A549 (cell line): ENCODE results near the gene RPS14. TPM values are rescaled to one million over a fixed set of nuclear protein-coding genes. Genes with fewer than 3 reads are reported as not detected.
A peak's percentile ranks its signal among the peaks of the same experiment; 100 is the strongest.

Experiments
- ATAC-seq, 2 experiments: fragments of 200-7000 bp in 1 of 2; fragments of >200 bp in 1 of 2; cut with Nextera tagmentation in 1 of 2; cut with Tn5 transposase in 1 of 2; 3 replicates each; pipeline versions ENCODE4 v1.8.0 to v1.9.1; 2018 to 2020; ENCODE audit warnings: mild to moderate bottlenecking in 1 of 2, moderate library complexity in 1 of 2
- CTCF ChIA-PET: fragments of 300-600 bp; sonication (Branson Sonifier 250); formaldehyde crosslinking; extraction: SDS; loops from one replicate; lab custom pipeline; 2021; ENCODE audit warnings: antibody characterized with exemption, inconsistent platforms; lab: Yijun Ruan, JAX
- POLR2A ChIA-PET: fragments of 350-600 bp; formaldehyde crosslinking; extraction: SDS; loops from one replicate; lab custom pipeline; 2021; ENCODE audit warnings: antibody characterized with exemption, inconsistent platforms; lab: Yijun Ruan, JAX
- DNase-seq, 2 experiments: peaks; one replicate each; pipeline versions ENCODE4 v3.0.0 to v3.0.0-alpha.2; 2011 to 2016; ENCODE audit warnings: low read depth in 1 of 2, low spot score in 1 of 2
- FAIRE-seq: peaks from 2 replicates; lab custom pipeline; 2011; peaks lifted over from hg19 to GRCh38; lab: Jason Lieb, UNC
- H3K27ac ChIP-seq, 2 experiments: fragments of >200 bp; sonication (Bioruptor Twin); formaldehyde crosslinking; 3 replicates each; pipeline ENCODE4 v1.5.1; 2016 to 2017
- H3K4me1 ChIP-seq: fragments of >200 bp; sonication (Bioruptor Twin); formaldehyde crosslinking; 3 replicates; pipeline ENCODE4 v1.6.1; 2016
- H3K4me2 ChIP-seq: fragments of >200 bp; sonication (Bioruptor Twin); formaldehyde crosslinking; 3 replicates; pipeline ENCODE4 v1.6.1; 2016
- H3K4me3 ChIP-seq: fragments of >200 bp; sonication (Bioruptor Twin); formaldehyde crosslinking; 3 replicates; pipeline ENCODE4 v1.5.1; 2016
- H3K9me3 ChIP-seq: fragments of >200 bp; sonication (Bioruptor Twin); formaldehyde crosslinking; 3 replicates; pipeline ENCODE4 v1.6.1; 2016
- BHLHE40 ChIP-seq: IDR thresholded peaks from 2 replicates; pipeline ENCODE4 v1.6.1; 2012; ENCODE audit warnings: low read depth, low read length, inconsistent platforms
- CBX8 ChIP-seq: fragments of 200-600 bp; sonication (generic); IDR thresholded peaks from 2 replicates; pipeline ENCODE4 v1.6.1; 2016
- CHD4 ChIP-seq: fragments of 200-600 bp; sonication (generic); IDR thresholded peaks from 2 replicates; pipeline ENCODE4 v1.6.1; 2016; ENCODE audit warnings: antibody characterized with exemption, mild to moderate bottlenecking, borderline replicate concordance
- CTCF ChIP-seq: fragments of >200 bp; sonication (Bioruptor Twin); formaldehyde crosslinking; IDR thresholded peaks from 3 replicates; pipeline ENCODE4 v1.5.1; 2016
- E2F6 ChIP-seq: IDR thresholded peaks from 2 replicates; pipeline ENCODE4 v1.6.1; 2012; ENCODE audit warnings: low read depth, borderline replicate concordance
- EHF ChIP-seq: fragments of 250-450 bp; sonication (Bioruptor Pico); IDR thresholded peaks from 2 replicates; pipeline ENCODE4 v1.5.0; 2020; ENCODE audit warnings: mild to moderate bottlenecking
- EP300 ChIP-seq, 2 experiments: fragments of >200 bp; sonication (Bioruptor Twin); formaldehyde crosslinking; IDR thresholded peaks; 2 replicates in 1 of 2; 3 replicates in 1 of 2; pipeline ENCODE4 v1.6.1; 2016 to 2017
- ESRRA ChIP-seq: fragments of 150-350 bp; IDR thresholded peaks from 2 replicates; pipeline ENCODE4 v1.6.1; 2014; ENCODE audit warnings: mild to moderate bottlenecking, low read length, borderline replicate concordance
- FOSB ChIP-seq: fragments of 250-450 bp; sonication (Bioruptor Pico); IDR thresholded peaks from 2 replicates; pipeline ENCODE4 v1.5.0; 2020; ENCODE audit warnings: mild to moderate bottlenecking, moderate library complexity
- FOXS1 ChIP-seq: fragments of 250-450 bp; sonication (Bioruptor Pico); IDR thresholded peaks from 2 replicates; pipeline ENCODE4 v1.5.0; 2020; ENCODE audit warnings: mild to moderate bottlenecking, moderate library complexity
- GATA3 ChIP-seq: IDR thresholded peaks from 2 replicates; pipeline ENCODE4 v1.6.1; 2012; ENCODE audit warnings: borderline replicate concordance
- HDAC2 ChIP-seq: fragments of 200-600 bp; sonication (generic); IDR thresholded peaks from 2 replicates; pipeline ENCODE4 v1.6.1; 2016
- HOXB5 ChIP-seq: fragments of 250-450 bp; sonication (Bioruptor Pico); IDR thresholded peaks from 2 replicates; pipeline ENCODE4 v1.5.0; 2020; ENCODE audit warnings: mild to moderate bottlenecking, moderate library complexity
- JUN ChIP-seq, 2 experiments: fragments of >200 bp; sonication (Bioruptor Twin); formaldehyde crosslinking; IDR thresholded peaks; 2 replicates in 1 of 2; 3 replicates in 1 of 2; pipeline ENCODE4 v1.6.1; 2016 to 2017
- KDM5A ChIP-seq: fragments of 200-600 bp; sonication (generic); IDR thresholded peaks from 2 replicates; pipeline ENCODE4 v1.6.1; 2016; ENCODE audit warnings: antibody characterized with exemption, mild to moderate bottlenecking
- MAX ChIP-seq: IDR thresholded peaks from 2 replicates; pipeline ENCODE4 v1.6.1; 2012
- MYC ChIP-seq: IDR thresholded peaks from 2 replicates; pipeline ENCODE4 v1.6.1; 2012; ENCODE audit warnings: mild to moderate bottlenecking, inconsistent platforms, low read length, improper control_type of control experiment, borderline replicate concordance
- NFE2L2 ChIP-seq: fragments of 150-350 bp; conservative IDR thresholded peaks from 2 replicates; pipeline ENCODE4 v1.6.1; 2014; ENCODE audit warnings: low read length
- NR3C1 ChIP-seq: fragments of >200 bp; sonication (Bioruptor Twin); formaldehyde crosslinking; IDR thresholded peaks from 3 replicates; pipeline ENCODE4 v1.6.1; 2017
- PBX3 ChIP-seq: IDR thresholded peaks from 2 replicates; pipeline ENCODE4 v1.6.1; 2012
- PHF8 ChIP-seq: fragments of 200-600 bp; sonication (generic); IDR thresholded peaks from 2 replicates; pipeline ENCODE4 v1.6.1; 2016; ENCODE audit warnings: low read depth, mild to moderate bottlenecking, antibody characterized with exemption, moderate library complexity, borderline replicate concordance
- RAD21 ChIP-seq, 2 experiments: fragments of >200 bp in 1 of 2; sonication (Bioruptor Twin) in 1 of 2; formaldehyde crosslinking in 1 of 2; IDR thresholded peaks in 1 of 2; conservative IDR thresholded peaks in 1 of 2; 2 replicates in 1 of 2; 3 replicates in 1 of 2; pipeline ENCODE4 v1.6.1; 2012 to 2018; ENCODE audit warnings: inconsistent platforms in 1 of 2
- RARB ChIP-seq: fragments of 250-450 bp; sonication (Bioruptor Pico); IDR thresholded peaks from 2 replicates; pipeline ENCODE4 v1.8.0; 2021; ENCODE audit warnings: mild to moderate bottlenecking, moderate library complexity
- RCOR1 ChIP-seq: fragments of 150-350 bp; IDR thresholded peaks from 2 replicates; pipeline ENCODE4 v1.6.1; 2014; ENCODE audit warnings: antibody characterized with exemption, low read length, low read depth
- RNF2 ChIP-seq: fragments of 200-600 bp; sonication (generic); IDR thresholded peaks from 2 replicates; pipeline ENCODE4 v1.6.1; 2016; ENCODE audit warnings: low read depth, mild to moderate bottlenecking, antibody characterized with exemption, moderate library complexity, borderline replicate concordance
- SMC3 ChIP-seq: fragments of >200 bp; sonication (Bioruptor Twin); formaldehyde crosslinking; IDR thresholded peaks from 3 replicates; pipeline ENCODE4 v1.6.1; 2018; ENCODE audit warnings: inconsistent platforms
- TFCP2L1 ChIP-seq: fragments of 250-450 bp; sonication (Bioruptor Pico); IDR thresholded peaks from 2 replicates; pipeline ENCODE4 v1.5.0; 2021; ENCODE audit warnings: mild to moderate bottlenecking
- TP53 ChIP-seq: fragments of 250-450 bp; sonication (Bioruptor Pico); IDR thresholded peaks from 2 replicates; pipeline ENCODE4 v1.5.0; 2021; ENCODE audit warnings: mild to moderate bottlenecking, moderate library complexity
- USF2 ChIP-seq: fragments of 450-650 bp; IDR thresholded peaks from 2 replicates; pipeline ENCODE4 v1.6.1; 2014; ENCODE audit warnings: antibody characterized with exemption
- ZC3H11A ChIP-seq: fragments of 450-650 bp; IDR thresholded peaks from 2 replicates; pipeline ENCODE4 v1.6.1; 2014; ENCODE audit warnings: antibody characterized with exemption, mild to moderate bottlenecking
- ZFP36 ChIP-seq: fragments of 450-650 bp; IDR thresholded peaks from 2 replicates; pipeline ENCODE4 v1.6.1; 2014; ENCODE audit warnings: borderline replicate concordance; ENCODE audit not compliant: partially characterized antibody
- ZNF302 ChIP-seq: fragments of 250-450 bp; sonication (Bioruptor Pico); IDR thresholded peaks from 2 replicates; pipeline ENCODE4 v1.9.0; 2021; ENCODE audit warnings: inconsistent platforms, mild to moderate bottlenecking, moderate library complexity
- WGBS: methylation state at CpG from one replicate; pipeline ENCODE4 v1.1.6; 2017; ENCODE audit errors: missing lambda C conversion rate; 5-methylcytosine and 5-hydroxymethylcytosine counted together
- polyA minus RNA-seq: library from RNA; depleted of rRNA, polyadenylated mRNA; stranded (reverse); fragments of >200 nt; gene quantifications from 2 replicates; pipeline ENCODE4 v1.2.3, GENCODE V29; 2011; rRNA and poly(A)+ RNA removed
- polyA plus RNA-seq, 4 experiments: library from polyadenylated mRNA; depleted of rRNA in 3 of 4; stranded (reverse); fragments of >200 nt; fragmentation: RNase III in 1 of 4; extraction: RNeasy Plus Mini Kit Qiagen cat#74134 plus additional on column Dnase treatment in 1 of 4; gene quantifications; 2 replicates in 3 of 4; 3 replicates in 1 of 4; pipeline ENCODE4 v1.2.3, GENCODE V29; 2011 to 2017
- TF ChIP-seq, protein P1 (sequence below): fragments of 250-450 bp; sonication (Bioruptor Pico); IDR thresholded peaks from 2 replicates; pipeline ENCODE4 v1.5.0; 2021; ENCODE audit warnings: mild to moderate bottlenecking, moderate library complexity, borderline replicate concordance

RPS14 gene
- polyA plus RNA-seq (2011; rRNA removed) (3,799 and 4,312 TPM in 2 replicates), polyA plus RNA-seq (2017; fragmentation: RNase III; extraction: RNeasy Plus Mini Kit Qiagen cat#74134 plus additional on column Dnase treatment) (3,127 to 3,794 TPM (median 3,716 TPM) in 3 replicates), polyA minus RNA-seq (949 and 1,168 TPM in 2 replicates)
- polyA plus RNA-seq (2012; cell fraction: cytosol; rRNA removed), result 5,803 and 7,483 TPM in 2 replicates
- polyA plus RNA-seq (2012; cell fraction: nucleus; rRNA removed), result 1,682 and 2,988 TPM in 2 replicates

- 5% methylated on average over 40 of the region's 58 CpGs for WGBS
- CTCF ChIA-PET, result interaction anchor here (0.6 to 5.1 kb wide), 32 partner anchors 8 to 728 kb away, joined by 3 to 32 read pairs (median 4); no protein-coding TSS in a partner anchor
- DNase-seq (peak; percentile 96), FAIRE-seq (no peak), ATAC-seq (peak; percentile 95)
- peak within 1 kb of the TSS; percentile 78 for H3K4me3 ChIP-seq
- peak within 1 kb of the TSS; percentile 96 for H3K27ac ChIP-seq
- POLR2A ChIA-PET, result interaction anchor here (0.5 to 1.2 kb wide), 22 partner anchors 11 to 329 kb away, joined by 3 to 6 read pairs (median 3); partner anchors contain the start of genes DCTN4, RBM22 and SMIM3
- peak within 1 kb of the TSS; percentile 98 for H3K4me2 ChIP-seq
- H3K4me1 ChIP-seq, result peaks cover 33% of the 10 kb centered on the region
- peaks cover 5% of the 10 kb centered on the region; the same call in 2 of the 3 replicates for H3K9me3 ChIP-seq
- TF ChIP-seq NFE2L2 (no peak), TFCP2L1 (CRISPR knock-in tag) (no peak), ZC3H11A (no peak), USF2 (peak; percentile 68), FOSB (CRISPR knock-in tag) (peak; percentile 55; the same call in 1 of the 2 replicates), RARB (CRISPR knock-in tag) (no peak), HDAC2 (no peak), RAD21 (conservative IDR thresholded peaks at IDR 0.05 in 1 of 2, IDR thresholded peaks at IDR 0.05 in 1 of 2) (no peak), GATA3 (peak; percentile 26; the same call in 1 of the 2 replicates), BHLHE40 (no peak), CHD4 (peak; percentile 69; the same call in 1 of the 2 replicates), MYC (peak; percentile 98), CTCF (peak; percentile 88), EHF (CRISPR knock-in tag) (peak; percentile 21; the same call in 1 of the 2 replicates), RNF2 (no peak), MAX (peak; percentile 99), E2F6 (no peak; the same call in 1 of the 2 replicates), PBX3 (no peak), ZNF302 (no peak), ESRRA (peak; percentile 14; the same call in 1 of the 2 replicates), KDM5A (0 out of 2 replicates have a peak, but pooled peaks have one; percentile 4), JUN (IDR thresholded peaks at IDR 0.05) (peak; percentile 86 to 99), TP53 (CRISPR knock-in tag) (no peak), ZFP36 (no peak), PHF8 (peak; percentile 92), RCOR1 (peak; percentile 95), CBX8 (no peak), HOXB5 (peak; percentile 81; the same call in 1 of the 2 replicates), EP300 (IDR thresholded peaks at IDR 0.05) (no peak), SMC3 (no peak), FOXS1 (CRISPR knock-in tag) (peak; percentile 91), NR3C1 (no peak)
- TF ChIP-seq, protein P1, sequence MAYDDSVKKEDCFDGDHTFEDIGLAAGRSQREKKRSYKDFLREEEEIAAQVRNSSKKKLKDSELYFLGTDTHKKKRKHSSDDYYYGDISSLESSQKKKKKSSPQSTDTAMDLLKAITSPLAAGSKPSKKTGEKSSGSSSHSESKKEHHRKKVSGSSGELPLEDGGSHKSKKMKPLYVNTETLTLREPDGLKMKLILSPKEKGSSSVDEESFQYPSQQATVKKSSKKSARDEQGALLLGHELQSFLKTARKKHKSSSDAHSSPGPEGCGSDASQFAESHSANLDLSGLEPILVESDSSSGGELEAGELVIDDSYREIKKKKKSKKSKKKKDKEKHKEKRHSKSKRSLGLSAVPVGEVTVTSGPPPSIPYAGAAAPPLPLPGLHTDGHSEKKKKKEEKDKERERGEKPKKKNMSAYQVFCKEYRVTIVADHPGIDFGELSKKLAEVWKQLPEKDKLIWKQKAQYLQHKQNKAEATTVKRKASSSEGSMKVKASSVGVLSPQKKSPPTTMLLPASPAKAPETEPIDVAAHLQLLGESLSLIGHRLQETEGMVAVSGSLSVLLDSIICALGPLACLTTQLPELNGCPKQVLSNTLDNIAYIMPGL (CRISPR knock-in tag), result peak; percentile 90; the same call in 1 of the 2 replicates
Measured at GRCh38 chr5:150449517-150450339, at the start of gene RPS14. RPS14 (minus strand) TSS chr5:150449739; CDS start chr5:150447733, 2,006 bp downstream.
